Osteocyte (in vitro differentiated cells): ENCODE measurements around the gene SPDL1. TPM values are rescaled to one million over a fixed set of nuclear protein-coding genes. Genes with fewer than 3 reads are reported as not detected.

ENCODE experiments used
- DNase-seq: peaks from one replicate; pipeline ENCODE4 v3.0.0; 2021; ENCODE audit warnings: mixed read lengths; ENCODE audit not compliant: unreplicated experiment; ENCODE audit errors: extremely low spot score
- H3K27ac Mint-ChIP-seq: one replicate; pipeline ENCODE4 v1.8.0; 2021; ENCODE audit warnings: mild to moderate bottlenecking, mixed read lengths; ENCODE audit not compliant: unreplicated experiment
- H3K27me3 Mint-ChIP-seq: one replicate; pipeline ENCODE4 v1.8.0; 2021; ENCODE audit warnings: mixed read lengths; ENCODE audit not compliant: unreplicated experiment
- H3K36me3 Mint-ChIP-seq: one replicate; pipeline ENCODE4 v1.8.0; 2021; ENCODE audit warnings: mixed read lengths; ENCODE audit not compliant: unreplicated experiment
- H3K4me1 Mint-ChIP-seq: one replicate; pipeline ENCODE4 v1.8.0; 2021; ENCODE audit warnings: mixed read lengths; ENCODE audit not compliant: unreplicated experiment
- H3K4me3 Mint-ChIP-seq: one replicate; pipeline ENCODE4 v1.8.0; 2021; ENCODE audit warnings: mild to moderate bottlenecking, moderate library complexity, mixed read lengths; ENCODE audit not compliant: unreplicated experiment
- H3K9me3 Mint-ChIP-seq: one replicate; pipeline ENCODE4 v1.8.0; 2021; ENCODE audit warnings: mixed read lengths; ENCODE audit not compliant: unreplicated experiment
- CTCF ChIP-seq: fragments of 200-600 bp; sonication (generic); IDR thresholded peaks from 2 replicates; pipeline ENCODE4 v1.5.0; 2021; ENCODE audit warnings: antibody characterized with exemption, mild to moderate bottlenecking, moderate library complexity
- total RNA-seq: library from RNA; stranded (reverse); gene quantifications from 2 replicates; pipeline ENCODE4 v1.2.1, GENCODE V29; 2021

Gene SPDL1
- total RNA-seq, 1 donor from 2014 or later = 40.4 TPM

DNA sequence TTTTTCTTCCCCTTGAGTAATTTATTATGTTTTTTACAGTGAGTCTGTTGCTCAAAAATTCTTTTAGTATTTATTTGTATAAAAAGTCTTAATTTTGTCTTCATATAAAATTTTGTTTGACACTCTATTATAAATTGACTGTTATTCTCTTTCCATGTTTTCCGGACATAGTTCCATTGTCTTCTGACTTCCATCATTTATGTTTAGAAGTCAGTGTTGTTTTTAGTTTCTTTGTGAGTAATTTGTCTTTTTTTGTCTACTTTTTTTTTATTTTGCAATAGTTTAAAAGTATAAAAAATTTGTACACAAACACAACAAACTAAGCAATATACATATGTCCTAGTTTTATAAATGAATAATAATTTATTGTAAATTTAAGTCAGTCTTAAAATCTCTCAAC lies 25.7 kb upstream of the SPDL1 start:
- TF ChIP-seq CTCF = no peak
- peaks cover 37% of the 10 kb centered on the region for H3K27me3 Mint-ChIP-seq
- H3K4me3 Mint-ChIP-seq = no peak overlapping the region
- H3K4me1 Mint-ChIP-seq = no peaks in the 10 kb centered on the region
- peaks cover 1% of the 10 kb centered on the region for H3K36me3 Mint-ChIP-seq
- peaks cover 41% of the 10 kb centered on the region for H3K9me3 Mint-ChIP-seq
- DNase-seq = no peak
- H3K27ac Mint-ChIP-seq = no peak overlapping the region

DNA sequence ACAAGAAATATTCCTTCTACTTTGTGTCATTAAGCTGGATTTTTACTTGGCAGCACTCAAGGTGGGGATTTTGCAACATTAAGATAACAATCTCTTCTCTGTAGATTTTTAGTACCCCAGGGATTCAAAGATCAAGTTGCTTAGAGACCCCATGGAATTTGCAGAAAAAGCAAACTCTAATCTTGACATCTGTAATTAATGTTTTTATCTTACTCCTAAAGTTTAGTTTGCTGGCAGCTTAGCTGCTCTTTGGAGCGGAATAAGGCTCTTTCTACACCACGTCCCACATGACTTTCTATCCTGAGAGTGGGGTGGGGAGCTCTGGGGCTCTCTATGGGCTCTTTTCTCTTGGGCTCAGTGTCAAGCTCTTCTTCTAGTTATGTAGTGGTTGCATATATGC lies 21.7 kb upstream of the SPDL1 start:
- Mint-ChIP-seq H3K27ac (no peak overlapping the region), H3K27me3 (peaks cover 29% of the 10 kb centered on the region), H3K4me3 (no peak overlapping the region), H3K9me3 (peaks cover 28% of the 10 kb centered on the region), H3K4me1 (no peaks in the 10 kb centered on the region), H3K36me3 (peaks cover 1% of the 10 kb centered on the region)
- DNase-seq = no peak
- TF ChIP-seq CTCF = no peak

DNA sequence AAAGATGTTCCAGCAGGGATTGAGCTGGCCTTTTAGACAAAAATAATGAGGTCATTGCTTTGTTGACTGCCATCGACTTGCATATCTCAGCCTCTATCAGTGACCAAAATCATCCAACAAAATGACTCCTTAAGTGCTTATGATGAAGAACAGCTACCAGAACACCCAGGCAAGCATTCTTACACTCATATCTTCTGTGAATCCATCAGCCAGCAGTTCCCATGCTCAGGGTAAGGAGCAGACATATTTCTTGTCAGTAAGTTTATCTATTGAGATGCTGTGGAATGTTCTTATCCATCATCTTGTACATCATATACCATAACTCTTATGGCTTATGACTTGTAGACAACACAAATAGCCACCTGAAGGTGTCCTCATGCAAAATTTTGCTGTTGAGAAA lies 20.2 kb upstream of the SPDL1 start:
- no peaks in the 10 kb centered on the region for H3K4me1 Mint-ChIP-seq
- H3K9me3 Mint-ChIP-seq = peaks cover 21% of the 10 kb centered on the region
- no peak overlapping the region for H3K4me3 Mint-ChIP-seq
- no peak for DNase-seq
- no peak for TF ChIP-seq CTCF
- H3K27me3 Mint-ChIP-seq = peaks cover 26% of the 10 kb centered on the region
- peaks cover 1% of the 10 kb centered on the region for H3K36me3 Mint-ChIP-seq
- no peak overlapping the region for H3K27ac Mint-ChIP-seq

DNA sequence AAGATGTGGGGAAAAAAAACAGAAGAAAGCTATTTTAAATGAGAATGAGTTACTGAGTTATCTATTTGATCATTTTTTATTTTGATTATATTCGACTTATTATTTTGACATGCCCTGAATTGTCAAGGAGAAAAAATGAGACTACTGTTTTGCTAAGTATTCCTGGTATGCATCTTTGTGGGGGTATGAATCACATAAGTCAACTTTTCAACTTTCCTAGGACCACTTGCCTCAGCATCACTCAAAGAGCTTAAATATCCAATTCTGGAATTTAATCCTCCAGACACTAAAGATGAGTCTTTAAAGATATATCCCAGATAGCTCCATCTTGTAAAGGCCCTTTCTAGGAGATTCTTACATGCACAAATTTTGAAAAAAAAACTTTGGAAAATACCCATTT lies 17.4 kb upstream of the SPDL1 start:
- no peak for TF ChIP-seq CTCF
- H3K9me3 Mint-ChIP-seq = no peaks in the 10 kb centered on the region

GRCh38 chr5:169567079-169567478 lies 16.5 kb upstream of the SPDL1 start:
- TF ChIP-seq CTCF = no peak
- Mint-ChIP-seq H3K27ac (no peak overlapping the region), H3K27me3 (peaks cover 5% of the 10 kb centered on the region), H3K4me1 (peaks cover 7% of the 10 kb centered on the region), H3K36me3 (no peaks in the 10 kb centered on the region), H3K9me3 (no peaks in the 10 kb centered on the region), H3K4me3 (no peak overlapping the region)
- no peak for DNase-seq

More for the DNA sequence above, 17.4 kb upstream of the SPDL1 start:
- no peak for DNase-seq
- Mint-ChIP-seq H3K4me1 (peaks cover 5% of the 10 kb centered on the region), H3K4me3 (no peak overlapping the region), H3K27me3 (peaks cover 12% of the 10 kb centered on the region), H3K27ac (no peak overlapping the region), H3K36me3 (no peaks in the 10 kb centered on the region)
